KMS-11 (cell line): ENCODE data around the gene KATNB1.

Source experiments
- H2AFZ ChIP-seq: fragments of 200-600 bp; sonication (generic); 2 replicates; pipeline ENCODE4 v1.6.1; 2016; ENCODE audit warnings: antibody characterized with exemption, mixed run types, low read depth
- H3K27ac ChIP-seq: fragments of 200-600 bp; sonication (generic); 2 replicates; pipeline ENCODE4 v1.6.1; 2016; ENCODE audit warnings: mild to moderate bottlenecking, mixed run types
- H3K27me3 ChIP-seq: fragments of 200-600 bp; sonication (generic); 2 replicates; pipeline ENCODE4 v1.6.1; 2017; ENCODE audit warnings: mild to moderate bottlenecking, low read depth, mixed run types, moderate library complexity; ENCODE audit not compliant: insufficient read depth
- H3K36me3 ChIP-seq: fragments of 200-600 bp; sonication (generic); 2 replicates; pipeline ENCODE4 v1.6.1; 2017; ENCODE audit warnings: mild to moderate bottlenecking, mixed run types; ENCODE audit not compliant: insufficient read depth
- H3K4me1 ChIP-seq: fragments of 200-600 bp; sonication (generic); 2 replicates; pipeline ENCODE4 v1.6.1; 2016; ENCODE audit warnings: mild to moderate bottlenecking, low read depth, mixed run types; ENCODE audit not compliant: poor library complexity, severe bottlenecking
- H3K4me2 ChIP-seq: fragments of 200-600 bp; sonication (generic); 2 replicates; pipeline ENCODE4 v1.7.0; 2016; ENCODE audit warnings: mild to moderate bottlenecking, mixed run types
- H3K4me3 ChIP-seq: fragments of 200-600 bp; sonication (generic); IDR thresholded peaks from 2 replicates; pipeline ENCODE4 v1.6.1; 2017; ENCODE audit warnings: low read depth, low read length, mixed read lengths; ENCODE audit not compliant: insufficient read depth
- H3K79me2 ChIP-seq: fragments of 200-600 bp; sonication (generic); 2 replicates; pipeline ENCODE4 v1.6.1; 2016; ENCODE audit warnings: low read depth, mixed run types; ENCODE audit not compliant: insufficient read depth
- H3K9ac ChIP-seq: fragments of 200-600 bp; sonication (generic); 2 replicates; pipeline ENCODE4 v1.6.1; 2016; ENCODE audit warnings: mild to moderate bottlenecking, mixed run types
- H4K20me1 ChIP-seq: fragments of 200-600 bp; sonication (generic); 2 replicates; pipeline ENCODE4 v1.6.1; 2016; ENCODE audit warnings: mild to moderate bottlenecking, mixed run types; ENCODE audit not compliant: insufficient read depth
- CTCF ChIP-seq: fragments of 200-600 bp; sonication (generic); conservative IDR thresholded peaks from 2 replicates; pipeline ENCODE4 v1.6.1; 2017; ENCODE audit warnings: low read depth, mild to moderate bottlenecking, antibody characterized with exemption, low read length, moderate library complexity, mixed read lengths

The KATNB1 gene

GRCh38 chr16:57747996-57748395, 12.4 kb downstream of the KATNB1 start:
- TF ChIP-seq CTCF = no peak
- no peak overlapping the region for H3K4me3 ChIP-seq
- no peaks in the 10 kb centered on the region for H3K27me3 ChIP-seq
- H4K20me1 ChIP-seq = no peaks in the 10 kb centered on the region
- H3K79me2 ChIP-seq = no peaks in the 10 kb centered on the region
- H3K27ac ChIP-seq = no peak overlapping the region
- H3K9ac ChIP-seq = no peak overlapping the region
- no peaks in the 10 kb centered on the region for H3K36me3 ChIP-seq
- no peak overlapping the region for H3K4me2 ChIP-seq
- H2AFZ ChIP-seq = no peak overlapping the region
- no peaks in the 10 kb centered on the region for H3K4me1 ChIP-seq

GRCh38 chr16:57748596-57748995, 13.0 kb downstream of the KATNB1 start:
- no peaks in the 10 kb centered on the region for H3K36me3 ChIP-seq
- TF ChIP-seq CTCF = no peak
- no peaks in the 10 kb centered on the region for H3K79me2 ChIP-seq
- no peak overlapping the region for H3K9ac ChIP-seq
- H3K27ac ChIP-seq = no peak overlapping the region
- H3K4me3 ChIP-seq = no peak overlapping the region
- no peaks in the 10 kb centered on the region for H3K4me1 ChIP-seq
- H3K27me3 ChIP-seq = no peaks in the 10 kb centered on the region
- no peak overlapping the region for H3K4me2 ChIP-seq
- no peaks in the 10 kb centered on the region for H4K20me1 ChIP-seq
- H2AFZ ChIP-seq = no peak overlapping the region

- TF ChIP-seq CTCF = no peak
- no peak overlapping the region for H3K9ac ChIP-seq
- no peaks in the 10 kb centered on the region for H3K79me2 ChIP-seq
- H3K4me1 ChIP-seq = no peaks in the 10 kb centered on the region
- H3K27ac ChIP-seq = no peak overlapping the region
- H3K4me2 ChIP-seq = no peak overlapping the region
- H2AFZ ChIP-seq = no peak overlapping the region
- H4K20me1 ChIP-seq = no peaks in the 10 kb centered on the region
- no peaks in the 10 kb centered on the region for H3K27me3 ChIP-seq
- no peaks in the 10 kb centered on the region for H3K36me3 ChIP-seq
- H3K4me3 ChIP-seq = no peak overlapping the region
These were observed 13.6 kb downstream of the KATNB1 start for GRCh38 chr16:57749101-57749692.

GRCh38 chr16:57749856-57750452, 14.4 kb downstream of the KATNB1 start:
- Histone ChIP-seq H3K79me2 (no peaks in the 10 kb centered on the region), H3K27ac (no peak overlapping the region), H3K4me3 (no peak overlapping the region), H3K36me3 (no peaks in the 10 kb centered on the region), H3K4me2 (no peak overlapping the region), H2AFZ (no peak overlapping the region), H3K9ac (no peak overlapping the region), H4K20me1 (no peaks in the 10 kb centered on the region), H3K27me3 (no peaks in the 10 kb centered on the region), H3K4me1 (no peaks in the 10 kb centered on the region)
- no peak for TF ChIP-seq CTCF
